ACHN (cell line): ENCODE measurements around the gene RABL3.
"Not testable (repeated sequence)": the region's sequence is repeated elsewhere in the genome, so short reads cannot be mapped to it uniquely, and the experiment has no call there.

Experiments used
- DNase-seq: peaks from one replicate; pipeline ENCODE4 v3.0.0-alpha.2; 2015
- in situ Hi-C: cut with HindIII; loops from 2 replicates; pipeline ENCODE4 v1.10.0; 2017; ENCODE audit warnings: low sequenced_read_pairs, low pct_ligation_motif_present, low pct_unique_long_range_greater_than_20kb

Gene RABL3

DNA sequence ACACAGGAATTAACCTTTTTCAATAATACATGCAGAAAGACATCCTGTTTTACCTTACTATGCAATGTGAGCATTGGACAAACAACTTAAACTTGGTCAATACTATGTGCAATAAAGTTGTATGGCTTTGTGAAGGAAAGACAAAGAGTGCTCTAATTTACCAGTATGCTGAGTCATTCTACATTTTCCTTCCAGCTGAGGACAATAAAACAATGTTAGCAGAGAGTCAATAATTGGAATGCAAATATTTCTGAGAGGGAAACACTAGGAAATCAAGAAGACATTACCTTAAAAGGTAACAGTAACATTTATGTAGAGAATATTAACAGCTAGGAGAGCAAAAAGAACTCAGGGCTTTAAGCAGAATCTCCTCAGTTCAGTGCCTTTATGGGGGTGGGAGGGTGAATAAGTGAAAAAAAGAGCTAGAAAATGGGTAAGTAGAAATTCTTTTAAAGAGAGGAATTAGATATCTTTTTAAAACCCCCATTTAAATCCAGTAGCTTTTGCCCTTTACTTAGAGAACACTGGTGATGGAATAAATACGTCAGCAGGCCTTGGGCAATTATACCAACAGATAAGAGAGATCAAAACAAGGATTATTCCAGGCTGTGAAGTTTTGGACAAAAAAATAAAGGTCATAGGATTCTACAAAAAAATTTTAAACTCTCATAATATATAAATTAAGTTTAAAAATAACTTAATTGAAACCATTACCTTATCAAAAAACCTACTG is 48.7 kb downstream of the RABL3 start:
- no peak for DNase-seq
- in situ Hi-C loops, result no loop called here

GRCh38 chr3:120689395-120689794 is 52.9 kb downstream of the RABL3 start:
- DNase-seq, result no peak
- in situ Hi-C loops, result no loop called here

DNA sequence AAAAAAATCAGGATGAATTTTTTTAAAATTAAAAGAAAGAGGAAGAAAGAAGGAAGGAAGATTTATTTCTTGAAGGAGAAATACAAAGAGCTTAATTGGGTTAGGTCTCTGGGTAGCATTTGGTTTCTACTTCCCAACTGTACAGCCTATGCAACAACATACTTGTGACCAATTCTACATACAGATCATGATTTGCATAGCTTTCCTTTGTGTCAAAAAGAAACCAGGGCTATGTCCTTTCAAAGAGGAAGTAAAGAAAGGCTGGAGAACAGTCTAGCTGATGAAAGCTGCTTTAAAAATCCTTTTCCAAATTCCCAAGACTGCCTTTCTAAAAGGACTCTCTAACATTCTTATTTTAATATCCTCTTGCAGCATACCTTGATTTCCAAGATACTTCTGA is 54.2 kb downstream of the RABL3 start:
- no peak for DNase-seq

DNA sequence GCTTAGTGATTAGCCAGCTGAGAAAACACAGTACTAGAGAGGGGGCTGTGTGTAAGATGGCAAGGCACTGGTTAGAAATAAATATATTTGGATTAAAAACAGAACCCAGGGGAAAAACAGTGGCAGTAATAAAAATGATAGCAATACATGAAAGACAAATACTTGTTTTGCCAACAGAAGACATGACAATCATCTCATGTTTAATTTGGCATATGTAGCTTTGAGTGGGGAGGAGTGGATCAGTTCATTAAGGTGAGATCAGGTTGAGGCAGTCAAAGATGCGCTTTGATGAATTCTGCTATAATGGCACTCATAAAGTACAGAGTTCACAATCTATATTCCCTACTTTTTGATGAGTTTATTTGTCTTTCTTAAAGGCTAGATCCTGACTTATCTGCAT is 56.9 kb downstream of the RABL3 start:
- in situ Hi-C loops, result no loop called here
- no peak for DNase-seq

More for the DNA sequence above, 54.2 kb downstream of the RABL3 start:
- in situ Hi-C loops, result no loop called here

GRCh38 chr3:120684896-120685295 is 57.4 kb downstream of the RABL3 start:
- in situ Hi-C loops, result no loop called here
- DNase-seq, result no peak

DNA sequence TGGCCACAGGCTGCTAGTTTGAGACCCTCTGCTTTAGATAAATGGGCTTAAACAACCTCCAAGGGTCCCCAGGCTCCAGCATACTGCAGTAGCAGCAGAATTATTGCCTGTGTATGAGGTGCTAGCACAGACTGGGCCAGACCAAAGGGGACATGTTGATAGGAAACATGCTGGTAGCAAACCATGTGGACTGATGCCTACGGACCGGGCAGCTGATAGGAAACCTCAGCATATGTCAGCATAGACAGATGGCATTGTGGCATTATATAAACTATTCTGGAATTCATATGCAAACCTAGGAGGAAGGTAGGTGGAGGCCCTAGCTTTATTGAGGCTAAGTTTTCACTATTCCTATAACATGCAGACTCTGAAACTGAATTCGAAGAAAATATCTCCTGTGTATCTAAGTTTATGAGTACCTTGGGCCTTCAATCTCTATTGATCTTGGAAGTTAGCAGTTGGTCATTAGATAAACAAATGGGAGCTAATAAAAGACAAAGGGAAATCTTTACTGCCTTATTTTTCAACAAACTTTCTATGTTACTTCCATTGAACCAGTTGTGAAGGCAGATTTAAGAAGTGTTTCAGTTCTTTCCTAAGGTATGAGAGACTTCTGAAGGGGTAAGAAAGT is 58.5 kb downstream of the RABL3 start:
- in situ Hi-C loops, result no loop called here
- no peak for DNase-seq

GRCh38 chr3:120683213-120683612 is 59.1 kb downstream of the RABL3 start:
- in situ Hi-C loops, result no loop called here
- no peak for DNase-seq

DNA sequence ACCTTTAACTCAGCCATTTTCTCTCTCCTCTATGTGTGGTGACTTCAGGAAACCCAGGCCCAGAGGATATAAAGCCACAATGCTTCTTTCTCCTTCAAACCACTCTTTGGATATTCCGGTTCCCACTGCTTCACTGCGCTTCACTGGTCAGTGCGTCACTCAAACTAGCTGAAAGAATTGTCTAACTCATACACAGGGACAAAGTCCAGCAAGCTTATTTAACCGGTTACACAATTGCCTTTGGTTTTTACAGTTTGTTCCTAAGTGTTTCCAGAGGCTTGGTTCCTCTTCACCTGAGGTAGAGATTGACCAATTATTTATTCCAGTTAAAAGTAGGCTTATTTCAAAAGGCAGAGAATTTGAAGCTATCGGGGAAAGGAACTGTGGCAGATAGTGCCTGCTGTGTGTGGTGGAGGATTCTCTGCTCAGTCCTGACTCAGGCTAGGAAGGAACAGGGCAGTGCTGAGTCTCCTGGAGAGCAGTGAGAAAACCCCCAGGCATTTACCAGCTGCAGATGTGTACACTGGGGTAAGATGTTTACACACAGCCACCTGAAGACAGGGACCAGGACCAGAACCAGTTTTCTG is 60.1 kb downstream of the RABL3 start, which contains the start of gene HGD:
TSS of gene HGD (minus strand) at position 145 of the 587 bp plus-strand sequence. CDS start at position 17, 128 bp downstream.
- in situ Hi-C loops, result no loop called here
- DNase-seq, result peak; percentile 85

DNA sequence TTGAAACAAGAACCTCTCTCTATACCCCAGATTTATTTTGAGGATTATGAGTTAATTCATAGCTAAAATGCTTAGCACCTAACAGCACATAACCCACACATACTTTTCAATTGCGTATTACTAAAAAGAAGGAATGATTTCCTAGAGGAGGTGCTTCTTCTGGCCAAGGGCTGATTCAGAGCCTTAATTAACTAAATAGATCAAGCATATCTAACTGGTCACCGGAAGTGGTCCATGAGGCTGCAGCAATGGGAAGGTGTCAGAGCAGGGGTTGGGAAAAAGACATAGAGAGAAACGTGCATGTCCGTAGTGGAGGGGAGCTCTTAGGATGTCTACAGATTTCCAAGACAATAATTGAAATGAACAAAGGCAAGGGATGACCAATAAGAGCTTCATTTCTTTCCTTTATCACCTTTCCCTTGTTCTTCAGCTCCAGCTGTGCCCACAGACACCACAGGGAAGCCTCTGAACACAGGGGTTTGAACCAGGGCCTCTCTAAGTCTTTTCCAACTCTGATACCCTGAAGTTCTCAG is 60.7 kb downstream of the RABL3 start:
- in situ Hi-C loops, result no loop called here
- DNase-seq, result peak; percentile 29

DNA sequence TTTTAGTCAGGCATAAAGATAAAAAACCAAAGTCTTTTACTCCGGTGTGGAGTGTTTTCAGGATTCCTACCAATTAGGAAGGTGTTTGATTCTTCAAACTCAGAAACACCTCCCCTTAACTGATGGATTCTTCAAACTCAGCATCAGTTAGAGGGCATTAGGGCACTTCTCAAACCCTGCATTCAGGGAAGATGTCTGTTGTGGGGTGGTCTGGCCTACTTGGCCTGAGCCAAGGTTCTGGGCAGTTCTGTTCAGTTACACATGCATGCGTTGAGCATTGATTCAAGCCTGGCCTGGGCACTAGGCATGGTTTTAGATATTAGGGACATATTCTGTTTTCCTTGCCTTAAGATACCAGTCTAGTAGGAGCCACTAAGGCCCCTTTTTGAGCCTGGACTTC is 61.3 kb downstream of the RABL3 start:
- in situ Hi-C loops, result no loop called here
- DNase-seq, result no peak

- DNase-seq, result no peak
- in situ Hi-C loops, result no loop called here
These were observed 62.0 kb downstream of the RABL3 start for GRCh38 chr3:120680193-120680894.

GRCh38 chr3:120678984-120679383 is 63.3 kb downstream of the RABL3 start:
- peak; percentile 22 for DNase-seq
- in situ Hi-C loops, result no loop called here

DNA sequence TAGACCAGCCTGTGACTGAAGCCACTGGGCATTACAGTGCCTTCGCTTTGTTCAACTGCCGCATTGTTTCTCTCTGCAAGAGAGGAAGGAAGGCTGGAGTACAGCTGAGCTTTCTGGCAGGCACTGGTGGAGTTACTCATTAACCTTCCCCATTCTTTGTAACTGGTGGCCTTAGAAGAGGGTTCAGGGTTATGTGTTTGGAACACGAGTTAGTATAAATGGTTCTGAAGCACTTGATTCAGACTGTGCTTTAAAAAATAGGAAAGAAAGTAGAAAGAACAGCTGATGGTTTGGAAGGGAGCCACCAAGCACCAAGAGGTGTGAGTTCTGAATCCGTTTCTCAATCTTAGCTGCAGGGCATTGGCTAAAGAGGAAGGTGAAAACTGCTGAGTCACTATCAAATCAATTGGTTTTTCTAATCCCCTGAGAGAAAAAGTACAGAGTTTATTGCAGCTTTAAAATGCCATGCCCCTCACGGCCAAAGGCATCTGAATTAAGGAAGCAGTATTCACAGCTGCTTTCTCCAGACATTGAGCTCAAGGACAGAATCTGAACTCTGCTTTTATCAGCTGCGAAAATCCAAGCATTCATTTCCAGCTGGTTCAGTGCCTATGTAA is 63.9 kb downstream of the RABL3 start:
- peak; percentile 83 for DNase-seq
- in situ Hi-C loops, result no loop called here

GRCh38 chr3:120677193-120677592 is 65.1 kb downstream of the RABL3 start:
- DNase-seq, in situ Hi-C loops: not testable (repeated sequence)

GRCh38 chr3:120673116-120673515 is 69.2 kb downstream of the RABL3 start:
- in situ Hi-C loops, result no loop called here
- DNase-seq, result no peak

- in situ Hi-C loops, result no loop called here
- DNase-seq, result no peak
These were observed 71.7 kb downstream of the RABL3 start for GRCh38 chr3:120670576-120670975.

- no peak for DNase-seq
- in situ Hi-C loops, result no loop called here
These were observed 77.4 kb downstream of the RABL3 start for GRCh38 chr3:120664926-120665325.

GRCh38 chr3:120661945-120662344 is 80.4 kb downstream of the RABL3 start:
- in situ Hi-C loops, result no loop called here
- DNase-seq, result no peak
